ENCODE data around the gene CYP21A2.

Gene CYP21A2

DNA sequence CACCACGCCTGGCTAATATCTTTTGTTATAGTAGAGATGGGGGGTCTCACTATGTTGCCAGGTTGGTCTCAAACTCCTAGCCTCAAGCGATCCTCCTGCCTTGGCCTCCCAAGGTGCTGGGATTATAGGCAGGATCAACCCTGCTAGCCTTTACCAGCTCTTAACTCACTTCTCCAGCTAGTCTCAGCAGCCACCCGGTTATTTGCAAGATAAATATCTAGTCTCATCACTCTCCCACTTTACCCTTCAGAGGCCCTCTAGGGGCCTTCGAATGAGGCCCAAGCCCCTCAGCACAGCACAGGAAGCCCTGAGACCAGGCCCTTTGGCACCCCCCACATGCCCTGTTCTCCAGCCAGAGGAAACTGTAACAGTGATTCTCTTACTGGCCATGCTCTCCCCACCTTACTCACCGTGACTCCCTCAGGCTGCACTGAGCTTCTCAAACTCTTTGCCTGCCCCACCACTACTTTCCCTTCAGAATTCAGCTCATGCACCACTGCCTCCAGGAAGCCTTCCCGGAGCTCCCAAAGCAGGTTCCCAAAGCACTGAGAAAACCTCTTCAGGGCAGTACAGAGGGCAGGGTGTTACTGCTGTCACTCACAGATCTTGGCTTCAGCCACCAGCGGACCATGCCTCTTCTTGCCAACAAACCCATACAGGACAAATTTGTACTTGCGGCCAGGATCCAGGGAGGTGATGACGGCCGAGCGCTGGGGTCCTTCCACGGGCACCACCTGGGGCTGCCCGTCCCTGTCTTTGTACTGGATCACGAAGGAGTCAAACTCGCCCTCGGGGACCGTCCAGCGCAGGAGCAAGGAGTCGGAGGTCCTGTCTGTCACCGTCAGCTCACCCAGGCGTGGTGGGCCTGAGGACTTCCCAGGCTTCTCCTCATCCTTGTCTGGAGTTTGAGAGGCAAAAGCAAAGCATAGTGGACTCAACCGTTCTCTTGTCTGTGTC is 45.9 kb downstream of the CYP21A2 start:
- DNase-seq = no peak

DNA sequence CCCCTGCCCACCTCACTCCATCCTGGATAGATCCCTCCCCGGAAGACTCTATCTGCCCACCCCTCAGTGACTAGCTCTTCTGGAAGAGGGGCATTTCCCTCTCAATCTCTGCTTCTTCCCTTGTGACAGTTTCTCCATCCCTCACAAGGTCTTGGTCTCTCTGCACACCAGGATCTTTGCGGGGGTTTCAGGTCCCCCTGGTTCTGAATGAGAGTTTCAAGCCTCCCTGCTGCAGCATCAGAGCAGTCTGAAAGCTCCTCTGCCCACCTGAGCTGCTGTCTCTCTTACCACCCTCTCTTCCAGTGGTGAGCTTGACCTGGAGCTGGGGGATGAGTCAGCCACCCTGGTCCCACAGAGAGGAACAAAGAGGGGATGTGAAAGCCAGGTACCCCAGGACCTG is 46.6 kb downstream of the CYP21A2 start:
- no peak for DNase-seq

DNA sequence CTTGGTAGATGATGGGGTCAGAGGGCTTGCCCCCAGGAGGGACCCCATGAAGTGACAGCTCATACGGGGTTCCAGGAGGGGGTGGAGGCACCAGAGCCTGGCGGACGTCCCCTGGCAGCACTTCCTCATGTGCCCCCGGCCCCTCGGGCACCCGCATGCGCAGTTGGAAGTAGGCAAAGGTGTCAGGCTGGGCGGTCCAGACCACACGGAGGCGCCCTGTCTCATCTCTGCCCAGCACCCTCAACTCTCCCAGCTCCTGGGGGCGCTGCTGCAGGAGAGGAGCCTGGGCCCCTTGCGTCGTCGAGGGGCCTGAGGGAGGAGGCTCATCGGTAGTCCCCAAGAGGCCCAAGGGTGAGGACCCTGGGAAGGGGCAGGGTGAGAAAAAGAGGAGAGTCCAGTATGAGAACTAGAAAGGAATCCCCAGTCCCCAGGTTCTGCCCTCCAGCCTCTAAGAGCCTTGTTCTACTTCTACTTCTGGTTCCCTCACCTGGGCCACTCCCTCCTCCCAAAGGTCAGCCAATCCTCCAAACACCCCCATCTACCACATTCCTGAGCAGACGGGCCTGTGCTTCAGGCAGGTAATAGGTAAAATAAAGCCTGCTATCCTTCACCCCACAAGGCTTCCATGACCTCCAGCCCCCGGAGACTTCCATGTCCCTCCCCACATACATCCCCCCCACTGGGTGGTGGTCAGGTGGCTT is 47.7 kb downstream of the CYP21A2 start:
- DNase-seq = no peak

DNA sequence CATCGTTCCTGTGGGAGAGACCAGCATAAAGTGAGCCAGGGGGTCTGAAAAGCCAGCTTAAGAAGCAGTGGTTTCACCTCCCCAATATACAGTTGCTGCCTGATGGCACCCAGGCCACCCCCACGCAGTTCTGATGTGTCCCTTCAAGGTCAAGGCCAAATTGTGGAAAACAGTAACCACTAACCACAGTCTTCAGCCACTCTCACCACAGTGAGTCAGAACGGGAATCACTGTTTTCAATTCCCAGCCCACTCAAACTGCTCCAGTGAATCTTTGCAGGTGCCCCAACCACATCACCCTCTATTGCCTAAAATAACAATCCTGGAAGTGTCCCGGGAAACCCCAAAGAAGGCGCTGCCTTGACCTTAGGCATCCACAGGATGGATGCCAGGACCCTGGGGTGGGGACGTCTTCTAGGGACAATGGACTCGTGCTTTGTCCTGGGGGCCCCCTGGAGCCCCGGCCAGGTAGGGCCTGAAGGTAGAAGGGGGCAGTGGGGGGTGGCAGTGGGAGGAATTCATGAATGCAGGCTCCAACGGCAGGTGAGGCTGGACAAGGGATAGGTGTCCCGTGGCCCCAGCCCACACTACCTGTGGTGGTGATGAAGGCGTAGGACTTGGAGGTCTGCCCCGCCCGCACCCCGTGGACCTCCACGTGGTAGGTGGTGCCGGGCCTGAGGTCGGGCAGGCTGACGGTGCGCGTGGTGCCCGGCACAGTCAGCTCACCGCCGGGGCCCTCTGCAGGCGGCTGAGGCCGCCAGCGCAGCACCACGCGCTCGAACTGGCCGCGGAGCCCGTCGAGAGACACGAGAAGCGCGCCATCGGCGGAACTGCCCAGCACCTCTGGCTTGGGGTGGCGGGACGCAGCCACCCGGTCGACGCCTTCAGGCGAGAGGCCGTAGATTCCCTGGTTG is 48.7 kb downstream of the CYP21A2 start:
- DNase-seq = peak; percentile 27

DNA sequence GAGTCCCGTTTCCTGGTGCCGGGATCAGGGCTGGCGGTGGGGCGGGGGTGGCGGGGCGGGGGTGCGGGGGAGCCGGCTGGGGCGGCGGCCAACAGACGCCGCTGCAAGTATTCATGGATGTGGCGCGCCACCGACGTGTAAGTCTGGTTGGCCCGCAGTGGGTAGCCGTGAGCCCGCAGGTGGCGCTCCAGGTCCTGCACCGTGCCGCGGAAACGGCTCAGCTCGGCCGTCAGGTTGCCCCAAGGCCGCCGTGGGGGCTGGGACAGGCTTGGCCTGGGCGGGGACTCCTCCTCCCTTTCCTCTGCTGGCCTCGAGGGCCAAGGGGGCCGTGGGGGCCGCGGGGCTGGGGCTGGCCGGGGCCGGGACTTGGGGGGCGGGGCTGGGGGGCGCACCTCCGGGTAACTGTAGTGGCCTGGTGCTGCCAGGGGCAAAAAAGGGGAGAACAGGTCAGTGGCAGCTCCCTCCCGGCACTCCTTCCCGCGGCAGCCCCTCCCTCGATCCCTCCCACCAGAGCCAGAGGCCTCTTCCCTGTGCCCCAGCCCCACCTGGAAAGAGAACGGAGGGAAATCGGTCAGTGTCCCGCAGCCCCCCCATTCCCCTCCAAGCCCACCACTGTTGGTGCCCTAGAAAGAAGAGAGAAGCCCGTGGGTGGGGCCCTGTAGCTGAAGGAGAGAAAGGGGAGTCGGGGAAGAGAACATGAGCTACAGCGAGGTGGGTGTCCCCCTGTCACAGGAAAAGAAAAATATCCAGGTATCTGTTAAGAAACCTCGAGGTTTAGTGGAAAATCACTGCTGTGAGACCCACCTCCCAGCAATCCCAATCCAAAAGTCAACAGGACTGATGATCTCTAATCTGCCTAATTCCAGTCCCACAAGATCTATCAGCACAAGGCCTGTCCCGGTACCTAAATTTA is 49.6 kb downstream of the CYP21A2 start:
- peak; percentile 69 for DNase-seq

DNA sequence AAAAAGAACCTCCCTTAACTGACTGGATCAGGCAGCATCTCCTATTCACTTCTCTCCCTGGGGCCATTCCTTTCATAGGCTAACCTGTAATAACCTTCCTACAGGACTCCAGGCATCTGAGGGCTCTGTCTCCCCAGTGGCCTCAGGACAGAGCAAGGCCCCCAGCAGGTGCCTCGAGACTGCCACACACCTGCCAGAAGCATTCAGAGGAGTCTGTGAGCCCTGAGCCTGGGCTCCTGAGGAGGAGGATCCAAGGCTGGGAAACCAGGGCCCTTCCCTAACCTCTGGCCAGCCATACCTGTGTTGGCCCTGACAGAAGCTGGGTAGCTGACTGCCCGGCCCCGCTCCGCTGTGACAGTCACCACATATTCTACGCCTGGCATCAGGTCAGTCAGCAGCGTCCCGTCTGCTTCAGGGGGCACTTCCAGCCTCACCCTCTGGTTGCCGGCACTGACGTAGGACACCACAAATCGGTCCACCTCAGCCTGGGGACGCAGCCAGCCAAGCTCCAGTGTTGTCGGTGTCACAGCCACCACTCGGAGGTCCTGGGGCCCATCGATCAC is 50.4 kb downstream of the CYP21A2 start:
- no peak for DNase-seq

DNA sequence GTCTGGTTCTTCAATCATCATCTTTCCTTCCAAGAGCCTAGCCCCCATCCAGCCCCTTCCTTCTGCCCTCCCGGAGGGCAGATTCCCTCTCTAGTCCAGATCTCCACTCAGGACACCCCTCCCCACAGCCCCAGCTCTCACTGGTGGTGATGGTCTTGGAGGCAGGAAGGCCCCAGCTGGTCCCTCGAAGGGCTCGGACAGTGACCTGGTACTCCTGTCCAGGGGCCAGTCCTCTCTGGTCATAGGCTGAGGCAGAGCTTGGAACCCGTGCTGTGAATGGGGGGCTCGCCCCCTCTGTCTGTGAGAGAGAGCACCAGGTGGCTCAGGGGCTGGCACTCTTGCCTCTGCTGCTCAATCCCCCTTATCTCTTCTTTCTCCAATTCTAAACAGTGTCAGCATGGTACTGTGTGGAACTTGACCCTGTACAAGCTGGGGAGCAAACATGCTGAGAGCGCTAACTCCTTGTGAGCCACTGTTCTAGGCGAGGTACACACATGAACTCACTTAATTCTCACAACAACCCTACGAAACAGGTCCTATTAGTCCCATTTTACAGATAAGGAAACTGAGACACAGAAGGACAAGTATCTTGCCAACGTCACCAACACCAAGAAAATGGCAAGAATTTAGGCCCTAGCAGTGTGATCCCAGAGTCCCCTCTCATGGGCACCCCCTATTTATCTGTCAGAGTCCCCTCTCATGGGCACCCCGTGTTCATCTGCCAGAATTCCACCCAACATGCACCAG is 51.0 kb downstream of the CYP21A2 start:
- no peak for DNase-seq
